Stimulated activated CD4-positive, alpha-beta T cell treated with anti-CD3 and anti-CD28 coated beads, Interleukin-4, amount 100 ng/mL, for 4 hours (primary cell): Measurements from ENCODE around the gene PAPPA.

Experiments
- DNase-seq, 2 experiments: peaks; one replicate each; pipeline ENCODE4 v3.0.0-alpha.2; 2020

PAPPA gene

DNA sequence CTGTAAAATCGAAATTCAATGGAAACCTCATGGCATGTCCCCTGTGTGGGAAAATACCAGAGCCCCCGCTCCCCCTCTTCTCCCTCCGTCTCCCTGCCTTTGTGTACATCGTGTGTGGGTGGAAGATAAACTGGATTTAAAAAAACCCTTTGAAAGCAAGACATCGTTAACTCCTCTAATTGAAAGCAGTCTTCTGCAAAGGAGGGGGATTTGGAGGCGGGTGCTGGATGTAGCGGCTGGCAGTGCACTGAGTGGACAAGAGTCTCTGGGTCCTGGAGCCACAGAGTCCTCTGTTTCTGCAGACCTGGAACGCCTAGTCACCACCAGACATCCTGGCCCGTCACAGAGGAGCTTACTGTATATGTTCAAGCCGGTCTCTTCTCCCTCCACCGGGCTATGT lies 169.4 kb downstream of the PAPPA start:
- no peak for DNase-seq

DNA sequence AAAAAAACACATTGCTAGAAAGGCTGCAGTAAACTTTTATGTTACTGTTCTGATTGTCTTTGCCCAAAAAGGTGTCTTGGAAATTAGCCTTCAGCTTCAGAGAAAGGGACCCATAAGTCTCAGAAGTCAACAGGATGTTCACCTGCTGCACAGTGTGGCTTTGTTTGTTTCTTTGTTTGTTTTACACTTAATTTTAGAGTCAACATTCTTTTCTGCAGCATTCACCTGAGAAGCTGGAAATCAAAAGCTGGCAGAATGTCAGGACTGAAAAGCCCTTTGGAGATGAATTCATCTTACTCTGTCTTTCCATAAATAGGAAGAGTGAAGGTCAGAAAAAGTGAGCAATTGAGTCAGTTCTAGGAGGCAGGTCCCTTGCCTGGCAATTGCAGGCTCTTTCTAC lies 170.0 kb downstream of the PAPPA start:
- DNase-seq, result no peak

DNA sequence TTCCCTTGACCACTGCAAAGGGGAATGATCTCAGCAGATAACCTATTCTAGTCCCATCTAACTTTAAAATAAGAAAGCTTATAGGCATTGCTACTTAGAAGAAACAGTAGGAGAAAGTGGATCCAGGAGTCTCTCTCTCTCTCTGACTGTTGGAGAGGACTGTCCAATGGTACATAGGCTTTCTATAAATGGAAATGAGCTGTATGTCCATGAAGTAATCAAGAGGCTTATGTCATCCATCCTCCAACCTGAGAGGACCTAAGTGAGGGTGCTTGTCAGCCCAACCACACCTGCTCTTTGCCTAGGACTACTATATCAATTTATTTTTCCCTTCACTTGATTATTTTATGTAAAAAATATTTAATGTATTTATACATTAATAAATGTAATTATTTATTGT lies 172.3 kb downstream of the PAPPA start:
- no peak for DNase-seq

DNA sequence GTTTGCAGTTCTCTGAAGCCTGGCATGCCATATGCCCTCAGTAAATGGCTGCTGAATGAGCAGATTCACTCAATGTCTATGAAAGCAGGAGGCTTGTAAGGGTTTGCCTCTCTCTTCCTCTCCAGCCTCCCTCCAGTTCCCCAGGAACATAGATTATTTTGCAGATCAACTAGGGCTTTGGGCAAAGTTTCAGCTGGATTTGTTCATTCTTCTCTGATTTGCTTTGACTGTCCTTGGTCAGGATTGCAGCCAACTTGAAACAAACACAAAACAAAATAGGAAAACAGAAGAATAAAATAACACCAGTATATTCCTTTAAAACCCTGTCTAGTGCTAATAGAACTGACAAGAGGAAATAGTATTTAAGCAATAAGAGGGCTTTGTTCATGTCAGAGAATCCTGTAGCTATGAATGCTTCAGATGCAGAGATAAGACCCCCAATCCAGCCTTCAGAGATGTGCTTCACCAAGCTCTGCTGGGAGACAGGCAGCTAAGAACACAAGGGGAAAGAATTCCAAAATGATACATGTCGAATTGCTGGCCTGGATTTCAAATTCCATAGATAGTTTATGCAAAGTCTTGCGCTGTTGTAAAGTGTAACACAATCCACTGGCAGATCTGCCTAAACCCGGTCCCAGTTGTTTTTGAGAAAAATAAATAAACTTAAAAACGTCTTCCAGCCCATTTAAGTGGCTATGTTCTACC lies 174.3 kb downstream of the PAPPA start:
- no peak for DNase-seq

DNA sequence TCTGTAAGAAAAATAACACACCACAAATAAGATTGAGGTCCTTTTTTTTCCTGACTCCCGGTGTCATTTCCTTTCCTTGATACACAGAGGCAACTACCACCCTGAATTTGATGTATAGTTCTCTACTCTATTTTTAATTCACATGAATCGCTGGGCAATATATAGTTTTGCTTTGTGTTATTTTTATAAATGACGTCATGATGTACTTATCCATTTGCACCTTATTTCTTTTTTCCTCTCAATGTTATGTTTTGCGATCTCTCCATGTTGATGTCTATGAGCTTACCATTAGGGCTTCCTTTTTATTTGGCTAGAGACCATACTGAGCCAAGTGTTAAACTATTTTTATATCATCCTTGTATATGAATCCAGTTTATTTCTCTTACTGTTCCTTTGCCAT lies 175.9 kb downstream of the PAPPA start:
- DNase-seq, result no peak

DNA sequence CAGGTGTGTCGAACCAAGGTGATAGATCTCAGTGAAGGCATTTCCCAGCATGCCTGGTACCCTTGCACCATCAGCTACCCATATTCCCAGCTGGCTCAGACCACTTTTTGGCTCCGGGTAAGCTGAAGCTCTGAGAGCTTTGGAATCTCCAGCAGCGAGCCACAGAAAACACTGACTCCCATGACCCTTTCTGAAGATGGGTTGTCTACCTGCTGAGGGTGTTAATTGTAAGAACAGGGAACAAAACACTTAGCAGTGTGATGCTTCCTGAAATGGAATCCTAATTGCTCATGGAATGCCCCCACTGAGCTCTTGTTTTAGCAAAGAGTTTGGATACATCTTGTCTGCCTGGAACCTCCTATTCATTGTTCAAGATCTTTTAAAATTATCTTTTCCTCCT lies 177.7 kb downstream of the PAPPA start:
- DNase-seq, result no peak

DNA sequence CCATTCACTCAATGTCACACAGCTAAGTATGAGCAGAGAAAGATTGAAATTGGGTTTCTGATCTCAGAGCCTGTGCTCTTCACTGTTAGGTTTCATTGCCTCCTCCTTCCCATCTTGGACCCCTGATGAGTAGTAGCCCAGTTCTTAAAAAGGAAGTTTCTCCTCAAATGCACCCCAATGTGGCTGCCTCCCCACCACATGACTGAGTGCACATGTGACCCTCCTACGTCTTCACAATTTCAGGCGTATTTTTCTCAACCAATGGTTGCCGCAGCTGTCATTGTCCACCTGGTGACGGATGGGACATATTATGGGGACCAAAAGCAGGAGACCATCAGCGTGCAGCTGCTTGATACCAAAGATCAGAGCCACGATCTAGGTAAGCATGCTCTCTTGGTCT lies 178.5 kb downstream of the PAPPA start:
- no peak for DNase-seq

DNA sequence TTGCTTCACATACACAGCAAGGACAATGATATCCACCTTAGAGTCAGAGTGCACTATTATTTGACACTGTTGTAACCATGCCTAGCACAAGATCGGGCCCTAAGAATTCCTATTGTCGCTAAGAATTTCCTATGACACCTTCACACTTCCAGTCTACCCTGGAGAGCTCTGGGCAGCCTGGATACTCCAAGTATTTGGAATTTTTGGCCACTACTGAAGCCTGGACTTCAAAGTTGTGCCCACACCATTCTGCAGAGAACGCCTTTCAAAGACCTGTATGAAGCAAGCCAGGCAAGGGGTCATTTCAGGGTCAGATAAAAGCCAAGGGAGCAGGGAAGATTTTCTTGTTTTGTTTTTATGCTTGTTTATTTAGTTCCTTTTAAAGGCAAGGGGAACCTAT lies 179.7 kb downstream of the PAPPA start:
- no peak for DNase-seq

DNA sequence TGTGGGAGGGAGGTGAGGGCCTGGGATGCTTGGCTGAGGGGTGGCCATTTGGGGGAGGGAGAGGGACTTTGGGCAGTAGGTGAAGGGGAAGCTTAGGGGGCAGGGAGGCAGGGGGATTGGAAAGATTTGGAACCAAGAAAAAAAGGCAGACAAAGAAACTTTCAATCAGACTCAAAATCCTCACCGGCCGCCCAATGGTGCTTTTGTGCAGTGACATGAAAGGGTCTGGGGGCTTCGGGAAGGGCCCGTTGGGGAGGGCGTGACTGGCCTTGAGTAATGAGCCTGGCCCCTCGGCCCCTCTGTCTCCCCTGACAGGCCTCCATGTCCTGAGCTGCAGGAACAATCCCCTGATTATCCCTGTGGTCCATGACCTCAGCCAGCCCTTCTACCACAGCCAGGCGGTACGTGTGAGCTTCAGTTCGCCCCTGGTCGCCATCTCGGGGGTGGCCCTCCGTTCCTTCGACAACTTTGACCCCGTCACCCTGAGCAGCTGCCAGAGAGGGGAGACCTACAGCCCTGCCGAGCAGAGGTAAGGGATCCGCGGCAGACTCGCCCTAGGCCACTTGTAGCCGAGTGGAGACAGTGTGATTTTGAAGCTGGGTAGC lies 181.1 kb downstream of the PAPPA start:
- no peak for DNase-seq

DNA sequence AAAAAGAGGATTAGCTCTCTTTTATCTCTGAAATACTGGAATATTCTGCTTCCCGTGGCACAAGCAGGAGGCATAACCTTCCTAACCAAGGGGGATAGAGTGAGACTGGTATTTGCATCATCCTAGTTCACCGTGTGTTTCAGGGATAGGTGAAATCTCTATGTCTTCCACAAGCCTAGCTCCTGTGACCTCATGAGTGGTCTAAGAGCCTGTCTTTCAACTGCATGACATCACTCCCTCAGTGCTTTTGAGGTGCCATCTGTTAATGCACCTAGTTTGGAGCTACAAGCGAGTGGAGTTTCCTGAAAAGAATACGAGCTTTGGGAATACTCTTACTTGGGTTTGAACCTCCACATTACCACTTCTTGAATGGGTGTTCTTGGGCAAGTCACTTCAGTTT lies 181.8 kb downstream of the PAPPA start:
- no peak for DNase-seq

DNA sequence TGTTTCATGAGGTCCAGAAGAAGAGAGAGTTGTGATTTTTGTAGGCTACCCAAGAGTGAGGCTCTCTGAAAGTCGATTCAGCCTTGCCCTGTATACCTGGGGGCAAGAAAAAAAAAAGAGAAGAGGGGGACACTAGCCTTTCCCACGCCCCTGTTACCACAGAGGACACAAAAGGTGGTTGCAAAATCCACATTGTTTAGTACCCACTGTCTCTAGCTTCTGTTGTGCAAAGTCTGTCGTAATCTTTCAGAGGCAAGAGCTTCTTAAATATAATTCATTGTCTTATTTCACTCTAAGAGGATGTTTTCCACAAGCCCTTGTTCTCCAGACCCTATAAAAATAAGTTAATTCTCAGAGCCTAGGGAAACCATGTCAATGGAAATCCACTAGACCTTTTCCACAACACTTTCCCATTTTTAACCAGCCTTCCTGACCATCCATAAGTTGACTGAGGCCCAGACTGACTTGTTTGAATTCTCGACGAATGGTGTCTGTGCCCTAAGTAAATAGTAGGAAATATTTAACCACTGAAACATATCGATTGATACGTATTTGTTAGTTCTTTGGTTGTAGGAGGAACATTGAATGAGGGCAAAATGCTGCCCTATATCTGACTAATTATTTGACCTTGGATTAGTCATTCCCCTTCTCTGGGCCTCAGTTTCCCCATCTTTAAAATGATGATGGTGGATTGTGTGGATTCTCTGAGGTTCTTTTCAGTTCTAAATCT lies 182.7 kb downstream of the PAPPA start:
- DNase-seq, result no peak

DNA sequence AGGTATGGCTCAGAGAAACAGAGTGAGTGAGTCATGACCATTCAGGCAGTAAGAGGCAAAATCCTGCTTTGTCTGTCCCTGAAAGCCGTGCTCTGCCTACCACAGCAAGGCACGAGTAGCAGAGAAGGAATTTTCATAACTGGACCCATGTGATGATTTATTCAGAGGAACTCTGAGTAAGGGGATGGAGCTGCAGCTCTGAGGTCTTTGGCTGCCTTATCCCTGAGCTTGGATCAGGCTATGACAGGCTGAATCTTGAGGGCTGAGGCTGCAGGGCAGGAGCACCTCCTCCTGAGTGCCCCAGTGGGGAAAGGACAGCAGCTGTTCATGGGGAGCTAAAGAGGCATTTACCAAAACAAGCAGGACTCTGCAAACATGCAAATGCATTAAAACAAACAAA lies 183.4 kb downstream of the PAPPA start:
- no peak for DNase-seq

DNA sequence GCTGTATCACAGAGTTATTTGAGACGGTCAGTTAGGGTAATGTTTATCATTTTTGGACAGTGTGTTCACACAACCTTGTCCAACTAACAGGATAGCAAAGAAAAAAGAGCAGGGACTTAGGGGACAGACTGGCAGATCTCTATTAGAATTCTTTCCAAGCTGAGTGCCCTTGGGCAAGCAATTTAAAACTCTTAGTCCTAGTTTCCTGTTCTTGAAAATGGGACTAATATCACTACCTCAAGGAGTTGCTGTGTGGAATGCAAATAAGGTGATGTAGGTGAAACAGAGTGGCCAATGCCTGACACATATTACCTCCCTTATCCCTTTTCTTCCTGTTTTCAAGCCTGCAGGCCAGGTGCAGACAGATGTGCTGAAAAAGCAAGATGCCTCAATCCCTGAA lies 186.7 kb downstream of the PAPPA start:
- no peak for DNase-seq

DNA sequence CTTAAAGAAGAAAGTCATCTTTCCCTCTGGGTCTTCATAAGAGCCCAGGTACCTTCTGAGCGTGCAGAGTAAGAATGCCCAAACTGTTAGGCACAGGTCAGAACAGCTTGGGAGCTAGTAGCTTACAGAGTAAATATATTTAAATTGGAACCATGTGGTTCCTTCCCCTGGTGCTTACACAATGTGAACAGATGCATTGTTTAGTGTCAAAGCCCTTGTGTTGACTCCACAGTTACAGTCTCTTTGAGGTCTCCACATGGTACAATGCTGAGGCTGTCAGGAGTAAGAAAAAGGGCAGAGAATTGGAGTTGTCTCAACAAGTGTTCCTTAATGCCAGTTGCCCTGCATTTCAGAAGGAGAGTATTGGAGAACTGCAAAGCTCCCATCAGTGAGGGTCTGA lies 188.5 kb downstream of the PAPPA start:
- no peak for DNase-seq

DNA sequence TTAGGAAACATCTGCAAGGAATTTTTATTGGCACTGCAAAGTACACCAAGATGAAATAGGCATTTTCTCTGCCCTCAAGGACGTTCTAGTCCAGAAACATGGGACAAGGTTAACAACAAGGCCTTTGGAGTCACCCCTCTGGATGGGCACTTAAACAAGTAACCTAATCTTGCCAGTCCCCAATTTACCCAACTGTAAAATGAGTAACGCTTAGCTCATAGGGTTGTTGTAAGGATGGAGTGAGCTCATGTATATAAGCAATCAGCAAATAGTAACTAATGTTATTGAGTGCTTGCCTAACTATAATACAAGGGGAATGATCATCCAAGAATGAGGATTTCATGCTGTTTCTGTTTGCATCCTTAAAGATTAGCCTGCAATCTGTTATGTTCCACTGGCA lies 189.3 kb downstream of the PAPPA start:
- no peak for DNase-seq

DNA sequence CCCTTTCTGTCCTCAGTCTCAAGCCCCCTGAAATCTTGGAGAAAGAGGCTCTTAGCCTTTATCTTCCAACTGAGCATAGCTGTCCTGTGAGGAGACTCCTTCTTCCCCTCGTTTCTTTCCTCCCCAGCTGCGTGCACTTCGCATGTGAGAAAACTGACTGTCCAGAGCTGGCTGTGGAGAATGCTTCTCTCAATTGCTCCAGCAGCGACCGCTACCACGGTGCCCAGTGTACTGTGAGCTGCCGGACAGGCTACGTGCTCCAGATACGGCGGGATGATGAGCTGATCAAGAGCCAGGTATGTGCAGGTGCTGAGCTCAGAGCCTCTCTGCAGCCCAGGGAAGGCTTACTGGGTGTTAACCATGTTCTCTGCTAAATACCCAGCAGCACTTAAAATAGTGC lies 190.8 kb downstream of the PAPPA start:
- DNase-seq, result no peak

DNA sequence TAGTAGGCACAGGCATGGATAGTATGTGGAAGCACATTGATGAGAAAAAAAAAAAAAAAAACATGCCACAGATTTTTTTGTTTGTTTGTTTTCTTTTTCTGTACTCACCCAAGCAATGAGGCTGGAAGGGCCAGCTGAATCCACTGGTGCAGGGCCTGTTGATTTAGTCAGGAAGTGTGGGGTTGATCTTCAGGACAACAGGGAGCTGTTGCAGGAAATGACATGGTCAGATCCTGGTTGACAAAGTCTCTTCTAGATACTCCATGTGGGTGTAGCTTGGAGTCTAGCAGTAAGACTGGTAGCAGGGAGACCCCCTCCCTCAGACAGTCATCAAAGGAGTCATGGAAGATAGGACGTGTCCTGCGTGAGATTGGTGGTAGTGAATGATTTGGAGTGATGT lies 191.8 kb downstream of the PAPPA start:
- no peak for DNase-seq

DNA sequence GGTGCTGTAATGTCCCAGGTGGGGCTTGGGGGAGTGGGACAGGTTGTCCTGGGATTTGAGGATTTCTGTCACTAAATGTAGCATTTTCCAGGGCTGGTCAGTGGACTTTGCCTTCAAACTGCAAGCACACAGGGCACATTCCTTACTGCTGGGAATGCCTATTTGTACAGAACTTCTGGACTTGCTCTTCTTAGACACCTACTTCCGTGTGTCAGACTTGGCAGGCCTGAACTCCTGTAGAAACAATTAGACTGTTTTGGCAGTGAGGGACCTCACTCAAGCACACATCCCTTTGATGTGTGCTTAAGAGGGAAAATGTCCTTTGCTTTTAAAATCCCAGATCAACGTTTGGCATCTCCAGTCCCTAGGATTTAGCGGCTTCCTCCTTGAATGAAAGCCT lies 192.2 kb downstream of the PAPPA start:
- DNase-seq, result no peak

DNA sequence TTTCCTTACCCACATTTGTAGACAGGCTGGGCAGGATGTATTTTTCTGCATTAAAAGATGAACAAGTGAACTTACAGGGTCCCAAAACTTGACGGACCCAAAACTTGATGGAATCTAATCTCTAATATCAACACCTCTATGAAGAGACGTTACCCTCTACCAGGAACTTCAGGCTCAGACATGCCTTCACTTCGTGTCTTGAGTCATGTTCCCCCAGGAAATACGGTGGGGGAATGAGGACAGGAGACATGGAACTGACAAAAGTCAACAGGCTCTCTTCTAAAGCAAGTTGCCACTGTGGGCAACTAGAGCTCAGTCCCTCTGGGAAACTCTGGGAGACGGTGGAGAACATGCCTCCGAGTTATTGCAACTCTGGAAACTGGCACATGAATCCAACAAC lies 196.1 kb downstream of the PAPPA start:
- DNase-seq, result no peak

DNA sequence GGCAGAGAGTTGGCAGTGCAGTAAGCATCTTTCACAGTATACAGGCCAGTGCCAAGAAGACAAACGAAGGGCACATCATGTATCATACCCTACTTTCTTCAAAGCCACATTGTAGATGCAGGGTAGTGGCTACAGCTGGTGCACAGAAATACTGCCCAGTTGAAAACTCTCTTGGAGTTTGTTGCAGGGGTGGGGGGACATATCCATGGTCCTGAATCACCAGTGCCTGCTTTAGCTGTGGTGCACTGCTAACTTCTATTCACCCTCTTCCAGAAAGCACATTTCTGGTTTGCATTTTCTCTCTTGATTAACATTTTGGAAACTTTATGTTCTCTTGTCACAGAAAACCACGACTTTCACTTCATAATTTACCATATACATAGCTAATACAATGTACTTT lies 196.6 kb downstream of the PAPPA start:
- DNase-seq, result no peak

DNA sequence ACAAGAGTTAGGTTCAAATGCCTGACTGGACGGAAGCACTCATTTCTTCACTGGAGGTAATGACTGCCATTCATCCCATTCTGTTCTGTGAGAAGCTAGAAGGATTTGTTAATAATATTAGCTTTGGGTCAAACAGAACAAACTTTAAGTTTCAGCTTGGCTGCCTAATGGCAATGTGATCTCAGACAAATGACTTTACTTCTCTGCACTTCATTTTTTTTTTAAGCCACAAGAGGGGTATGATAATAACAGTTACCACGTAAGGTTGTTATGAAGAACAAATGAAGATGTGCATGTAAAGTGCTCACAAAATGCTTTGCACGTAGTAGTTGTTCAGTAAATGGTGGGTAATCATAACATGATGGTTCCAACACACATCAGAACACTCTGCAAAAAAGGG lies 199.4 kb downstream of the PAPPA start:
- DNase-seq, result no peak

DNA sequence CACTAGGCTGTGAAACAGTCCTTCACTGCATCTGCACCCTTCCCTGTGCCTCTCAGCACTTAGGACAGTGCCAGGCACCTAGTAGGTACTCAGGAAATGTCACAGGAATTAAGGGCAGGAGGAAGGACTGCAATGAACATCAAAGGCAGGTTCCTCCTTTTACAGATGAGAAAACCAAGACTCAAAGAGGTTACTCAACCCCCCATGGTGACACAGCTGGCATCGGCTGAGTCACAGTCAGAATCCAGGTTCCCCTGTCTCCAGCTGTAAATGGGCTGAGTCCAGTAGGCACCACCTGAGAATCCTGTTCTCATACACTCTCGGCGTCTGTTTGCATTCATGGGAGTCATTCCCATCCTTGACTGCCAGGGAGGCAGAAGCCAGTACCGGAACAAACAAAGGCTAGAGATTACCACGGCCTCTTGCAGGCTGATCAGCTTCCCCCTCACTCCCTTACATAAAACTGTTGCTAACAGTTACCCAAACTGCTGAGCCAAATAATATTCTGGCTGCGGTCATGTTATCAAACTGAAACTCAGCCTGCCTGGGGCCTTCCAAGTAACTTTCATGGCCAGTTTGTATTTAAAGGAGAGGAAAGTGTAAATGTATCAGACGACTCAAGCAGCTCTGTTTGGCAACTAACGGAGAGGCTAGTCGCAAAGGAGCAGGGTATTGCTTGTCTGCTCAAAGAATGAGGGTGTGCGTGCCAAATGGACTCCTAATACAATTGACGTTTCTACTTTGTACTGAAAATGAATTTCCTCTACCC lies 201.7 kb downstream of the PAPPA start:
- no peak for DNase-seq

DNA sequence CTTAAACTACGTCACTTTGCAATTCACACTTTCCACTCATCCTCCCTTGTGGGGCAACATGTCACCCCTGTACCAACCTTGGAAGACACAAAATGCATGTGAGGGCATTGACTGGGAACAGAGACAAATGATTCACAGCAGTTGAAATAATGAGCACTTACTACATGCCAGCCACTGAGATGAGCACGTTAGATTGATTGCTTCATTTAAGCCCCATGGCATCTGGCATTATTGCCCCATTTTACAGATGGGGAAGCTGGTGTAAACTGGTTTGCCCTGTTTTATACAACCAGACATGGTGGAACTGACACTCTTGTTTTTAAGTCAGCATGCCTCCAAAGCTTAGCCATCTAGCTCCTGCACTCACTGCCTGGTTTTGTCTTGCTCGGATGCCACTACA lies 204.7 kb downstream of the PAPPA start:
- DNase-seq, result no peak

DNA sequence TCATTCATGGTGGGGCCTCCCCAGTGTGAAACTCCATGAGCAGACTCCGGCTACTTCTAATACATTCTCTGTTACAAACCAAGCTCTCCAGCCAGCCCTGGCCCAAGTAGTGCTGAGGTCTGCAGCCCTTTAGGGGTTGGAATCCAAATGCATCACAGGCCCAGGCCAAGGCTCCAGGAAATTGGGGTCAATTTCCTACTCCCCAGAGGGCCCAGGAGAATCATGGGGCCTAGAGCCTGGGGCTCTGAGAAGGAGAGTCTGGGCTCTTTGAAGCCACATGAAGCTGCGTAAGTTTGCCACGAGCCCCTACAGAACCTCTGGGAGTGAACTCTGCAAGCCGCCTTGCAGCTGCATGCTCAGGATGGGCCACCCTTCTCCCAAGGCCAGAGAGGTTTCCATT lies 206.4 kb downstream of the PAPPA start:
- no peak for DNase-seq
